Panc1 (cell line): ENCODE results near the gene MYMK. TPM values are rescaled to one million over a fixed set of nuclear protein-coding genes. Genes with fewer than 3 reads are reported as not detected.

Experiments used
- ATAC-seq: fragments of 200-7000 bp; cut with Tn5 transposase; 2 replicates; pipeline ENCODE4 v1.9.1; 2020; ENCODE audit warnings: mild to moderate bottlenecking, moderate library complexity
- BruUV-seq: library from RNA; stranded (reverse); fragments of 400-500 nt; replicated peaks from 2 replicates; lab custom pipeline; 2021; lab: Mats Ljungman, UMichigan
- CTCF ChIA-PET: fragments of 300-600 bp; sonication (Branson Sonifier 250); formaldehyde crosslinking; loops from one replicate; lab custom pipeline; 2022; ENCODE audit warnings: antibody characterized with exemption; lab: Charles Lee
- POLR2A ChIA-PET: fragments of 300-600 bp; sonication (Branson Sonifier 250); formaldehyde crosslinking; loops from one replicate; lab custom pipeline; 2022; ENCODE audit warnings: antibody characterized with exemption; lab: Charles Lee
- DNase-seq: peaks from one replicate; pipeline ENCODE4 v3.0.0-alpha.2; 2010; ENCODE audit warnings: low read depth, low spot score
- H3K27ac ChIP-seq: 2 replicates; pipeline ENCODE4 v1.5.1; 2011; ENCODE audit warnings: mild to moderate bottlenecking, low read length, inconsistent platforms
- H3K27me3 ChIP-seq: fragments of 200-500 bp; sonication (Bioruptor generic); 2 replicates; pipeline ENCODE4 v1.6.0; 2014; ENCODE audit warnings: low read length, inconsistent platforms; ENCODE audit not compliant: control insufficient read depth, insufficient read depth
- H3K36me3 ChIP-seq: fragments of 200-500 bp; sonication (Bioruptor generic); 2 replicates; pipeline ENCODE4 v1.5.1; 2014; ENCODE audit warnings: inconsistent platforms, mild to moderate bottlenecking, low read length, moderate library complexity; ENCODE audit not compliant: control insufficient read depth, insufficient read depth
- H3K4me1 ChIP-seq: 2 replicates; pipeline ENCODE4 v1.5.1; 2011; ENCODE audit warnings: inconsistent platforms, mild to moderate bottlenecking, low read length, moderate library complexity; ENCODE audit not compliant: control insufficient read depth, insufficient read depth
- H3K4me3 ChIP-seq, 2 experiments: 2 replicates each; pipeline ENCODE4 v1.5.1; 2011 to 2012; ENCODE audit warnings: low read depth in 2 of 2, low read length in 2 of 2, mild to moderate bottlenecking in 2 of 2, inconsistent platforms in 1 of 2, moderate library complexity in 1 of 2
- H3K9me3 ChIP-seq: fragments of 200-500 bp; sonication (Bioruptor generic); 2 replicates; pipeline ENCODE4 v1.5.1; 2014; ENCODE audit warnings: low read depth, mild to moderate bottlenecking, inconsistent platforms, low read length, moderate library complexity; ENCODE audit not compliant: control insufficient read depth, insufficient read depth
- CTCF ChIP-seq: fragments of 450-650 bp; IDR thresholded peaks from 2 replicates; pipeline ENCODE4 v1.5.1; 2017; ENCODE audit warnings: mild to moderate bottlenecking
- POLR2AphosphoS5 ChIP-seq: IDR thresholded peaks from 2 replicates; pipeline ENCODE4 v1.6.1; 2012; ENCODE audit warnings: mild to moderate bottlenecking, low read depth, low read length, moderate library complexity
- REST ChIP-seq, 2 experiments: IDR thresholded peaks; 2 replicates each; pipeline ENCODE4 v1.6.1; 2011 to 2012; ENCODE audit warnings: low read depth in 2 of 2, control low read depth in 1 of 2, low read length in 1 of 2, mild to moderate bottlenecking in 1 of 2, moderate library complexity in 1 of 2; ENCODE audit not compliant: insufficient read depth in 1 of 2
- SIN3A ChIP-seq: IDR thresholded peaks from 2 replicates; pipeline ENCODE4 v1.6.1; 2012; ENCODE audit warnings: low read depth, mild to moderate bottlenecking, low read length, moderate library complexity, borderline replicate concordance; ENCODE audit not compliant: insufficient read depth
- TCF7L2 ChIP-seq: IDR thresholded peaks from 2 replicates; pipeline ENCODE4 v1.6.1; 2011; ENCODE audit warnings: mild to moderate bottlenecking, low read depth, low read length, inconsistent platforms
- in situ Hi-C: cut with HindIII; loops from 2 replicates; pipeline ENCODE4 v1.10.0; 2016; ENCODE audit warnings: low sequenced_read_pairs, low pct_unique_long_range_greater_than_20kb
- intact Hi-C: fragments of 100-400 bp; cut with micrococcal nuclease; formaldehyde crosslinking; loops from one replicate; pipeline ENCODE4 v1.10.0; 2022; ENCODE audit not compliant: unreplicated experiment
- total RNA-seq: library from RNA; stranded (reverse); gene quantifications from one replicate; pipeline ENCODE4 v1.2.1, GENCODE V29; 2021; ENCODE audit not compliant: unreplicated experiment

MYMK gene
- total RNA-seq, 1 experiment from 2014 or later = not detected

- intact Hi-C loops = no loop called here
- POLR2A ChIA-PET = no interaction called here
- H3K4me3 ChIP-seq = no peak overlapping the region
- in situ Hi-C loops = no loop called here
- H3K9me3 ChIP-seq = peaks cover 12% of the 10 kb centered on the region; the same call in 1 of the 2 replicates
- CTCF ChIA-PET = no interaction called here
- no peak overlapping the region for H3K27ac ChIP-seq
- H3K4me1 ChIP-seq = peaks cover 6% of the 10 kb centered on the region; the same call in 1 of the 2 replicates
- TF ChIP-seq CTCF = no peak
- no peak for TF ChIP-seq SIN3A
- no peak for TF ChIP-seq REST (IDR thresholded peaks at IDR 0.05; ENCODE audit: insufficient read depth in 1 of 2, low read depth in 2 of 2, low read length in 1 of 2)
- TF ChIP-seq POLR2AphosphoS5 = no peak
- TF ChIP-seq TCF7L2 = no peak
- ATAC-seq (no peak), DNase-seq (no peak)
- BruUV-seq = no TSS peak
- H3K27me3 ChIP-seq = no peaks in the 10 kb centered on the region
- H3K36me3 ChIP-seq = no peaks in the 10 kb centered on the region
These were observed 22.6 kb downstream of the MYMK start for GRCh38 chr9:133502112-133502511.

GRCh38 chr9:133499892-133500270, 24.9 kb downstream of the MYMK start:
- ATAC-seq = no peak
- Histone ChIP-seq H3K36me3 (no peaks in the 10 kb centered on the region), H3K4me3 (no peak overlapping the region), H3K27ac (no peak overlapping the region), H3K9me3 (peaks cover 12% of the 10 kb centered on the region; the same call in 1 of the 2 replicates), H3K27me3 (no peaks in the 10 kb centered on the region), H3K4me1 (no peaks in the 10 kb centered on the region)
- CTCF ChIA-PET = no interaction called here
- intact Hi-C loops (no loop called here), in situ Hi-C loops (no loop called here)
- BruUV-seq = no TSS peak
- TF ChIP-seq CTCF (no peak), POLR2AphosphoS5 (no peak), TCF7L2 (no peak), SIN3A (no peak), REST (IDR thresholded peaks at IDR 0.05; ENCODE audit: insufficient read depth in 1 of 2, low read depth in 2 of 2, low read length in 1 of 2) (no peak)
- POLR2A ChIA-PET = no interaction called here
- no peak for DNase-seq
